Peyer's patch (tissue), 4 donors: ENCODE measurements around the gene USP24.

ENCODE experiments used
- POLR2A ChIP-seq, 2 donors: fragments of 450-650 bp; IDR thresholded peaks; one replicate each; pipeline ENCODE4 v1.5.1; 2017; ENCODE audit warnings: antibody characterized with exemption in 2 of 2, mild to moderate bottlenecking in 2 of 2, moderate library complexity in 2 of 2
- TF ChIP-seq, protein P1 (sequence below), 6 experiments: fragments of 450-650 bp in 4 of 6; fragments of 200-600 bp in 2 of 6; sonication (generic) in 1 of 6; IDR thresholded peaks; one replicate each; pipeline ENCODE4 v1.5.1; 2017 to 2019; ENCODE audit warnings: antibody characterized with exemption in 6 of 6, mild to moderate bottlenecking in 3 of 6, moderate library complexity in 1 of 6

DNA sequence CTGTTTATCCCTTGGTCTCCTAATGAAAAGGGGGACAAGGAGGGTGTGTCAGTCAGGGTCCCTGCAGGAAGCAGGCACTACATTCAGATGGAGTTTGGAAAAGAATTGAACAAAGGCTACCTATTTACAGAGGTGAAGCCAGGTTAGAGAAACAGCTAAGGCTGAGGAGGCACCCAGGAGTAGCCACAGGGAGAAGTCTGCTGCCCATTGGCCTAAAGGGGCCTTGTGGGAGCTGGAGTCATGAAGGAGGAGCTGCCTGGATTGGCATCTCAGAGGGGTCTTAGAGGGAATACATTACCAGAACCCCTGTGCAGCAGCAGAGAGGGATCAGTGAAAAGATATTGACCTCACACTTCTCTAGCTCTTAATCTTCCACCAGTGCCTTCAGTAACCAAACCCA, 31.2 kb upstream of the USP24 start:
- TF ChIP-seq, protein P1, sequence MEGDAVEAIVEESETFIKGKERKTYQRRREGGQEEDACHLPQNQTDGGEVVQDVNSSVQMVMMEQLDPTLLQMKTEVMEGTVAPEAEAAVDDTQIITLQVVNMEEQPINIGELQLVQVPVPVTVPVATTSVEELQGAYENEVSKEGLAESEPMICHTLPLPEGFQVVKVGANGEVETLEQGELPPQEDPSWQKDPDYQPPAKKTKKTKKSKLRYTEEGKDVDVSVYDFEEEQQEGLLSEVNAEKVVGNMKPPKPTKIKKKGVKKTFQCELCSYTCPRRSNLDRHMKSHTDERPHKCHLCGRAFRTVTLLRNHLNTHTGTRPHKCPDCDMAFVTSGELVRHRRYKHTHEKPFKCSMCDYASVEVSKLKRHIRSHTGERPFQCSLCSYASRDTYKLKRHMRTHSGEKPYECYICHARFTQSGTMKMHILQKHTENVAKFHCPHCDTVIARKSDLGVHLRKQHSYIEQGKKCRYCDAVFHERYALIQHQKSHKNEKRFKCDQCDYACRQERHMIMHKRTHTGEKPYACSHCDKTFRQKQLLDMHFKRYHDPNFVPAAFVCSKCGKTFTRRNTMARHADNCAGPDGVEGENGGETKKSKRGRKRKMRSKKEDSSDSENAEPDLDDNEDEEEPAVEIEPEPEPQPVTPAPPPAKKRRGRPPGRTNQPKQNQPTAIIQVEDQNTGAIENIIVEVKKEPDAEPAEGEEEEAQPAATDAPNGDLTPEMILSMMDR (IDR thresholded peaks at IDR 0.05) = no peak
- TF ChIP-seq POLR2A (IDR thresholded peaks at IDR 0.05) = no peak
